ENCODE data around the gene NAP1L4.

Gene NAP1L4

DNA sequence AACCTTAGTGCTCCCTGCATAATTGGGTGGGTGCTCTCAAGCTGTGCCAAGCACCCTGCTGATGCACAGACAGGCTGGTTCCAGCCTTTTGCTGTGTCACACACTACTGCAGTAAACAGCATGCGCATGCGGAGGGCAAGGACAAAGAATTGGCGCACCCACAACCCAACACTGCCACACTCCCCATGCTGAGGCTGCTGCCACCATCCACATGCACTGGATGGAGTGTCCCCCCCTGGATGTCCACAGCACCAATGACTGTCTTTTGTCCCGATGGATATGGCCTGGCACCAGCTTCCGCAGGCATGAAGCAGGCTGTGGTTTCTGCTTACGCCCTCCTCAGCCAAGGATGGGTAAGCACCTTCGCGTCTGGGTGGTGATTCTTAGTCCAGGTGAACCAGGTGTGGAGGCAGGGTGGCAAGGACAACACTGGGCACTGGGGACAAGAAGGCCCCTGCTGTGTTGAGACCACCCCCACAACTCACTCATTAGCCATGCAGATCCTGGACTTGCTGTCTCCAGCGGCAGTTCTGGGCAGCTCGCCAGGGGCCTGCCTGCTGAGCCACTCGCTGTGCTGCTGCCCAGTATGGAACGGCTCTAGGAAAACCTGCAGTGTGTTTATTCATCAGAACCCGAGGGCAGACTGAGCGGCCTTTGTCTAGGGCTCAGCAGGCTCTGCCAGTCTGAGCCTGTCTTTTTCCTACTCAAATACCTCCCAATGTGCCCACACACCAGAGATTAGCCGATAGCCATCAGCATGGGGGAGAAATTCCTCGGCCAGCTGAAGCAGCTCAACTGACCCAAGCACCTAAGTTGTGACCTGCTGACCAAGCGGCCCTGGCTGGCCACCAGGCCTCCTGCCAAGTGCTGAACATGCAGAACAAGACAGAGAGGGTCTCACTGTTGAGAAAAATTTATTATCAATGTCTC is 8.2 kb upstream of the NAP1L4 start:
- H3K9me3 ChIP-seq (ENCODE audit: low read length), result no peaks in the 10 kb centered on the region
- no peaks in the 10 kb centered on the region for H3K79me2 ChIP-seq (ENCODE audit: insufficient read depth, low read length)
- no peak overlapping the region for H3K27ac ChIP-seq (ENCODE audit: low read depth, low read length, poor library complexity, severe bottlenecking)
- H3K36me3 ChIP-seq (ENCODE audit: insufficient read depth, low read length), result peaks cover 19% of the 10 kb centered on the region; the same call in 1 of the 2 replicates
- H3F3A ChIP-seq (ENCODE audit: insufficient read depth, low read length), result no peaks in the 10 kb centered on the region
- H3K9ac ChIP-seq (ENCODE audit: low read length), result no peak overlapping the region
- no peak overlapping the region for H2AFZ ChIP-seq (ENCODE audit: low read length)
- no peaks in the 10 kb centered on the region for H3K9me2 ChIP-seq (ENCODE audit: low read depth, low read length)
- H3K4me1 ChIP-seq (ENCODE audit: insufficient read depth, low read length, severe bottlenecking), result no peaks in the 10 kb centered on the region
- H3K4me2 ChIP-seq (ENCODE audit: low read length), result no peak overlapping the region
- H3K4me3 ChIP-seq (ENCODE audit: low read depth, low read length, poor library complexity, severe bottlenecking), result no peak overlapping the region
- no peaks in the 10 kb centered on the region for H3K27me3 ChIP-seq (ENCODE audit: insufficient read depth, low read length)
- TF ChIP-seq, protein P1, sequence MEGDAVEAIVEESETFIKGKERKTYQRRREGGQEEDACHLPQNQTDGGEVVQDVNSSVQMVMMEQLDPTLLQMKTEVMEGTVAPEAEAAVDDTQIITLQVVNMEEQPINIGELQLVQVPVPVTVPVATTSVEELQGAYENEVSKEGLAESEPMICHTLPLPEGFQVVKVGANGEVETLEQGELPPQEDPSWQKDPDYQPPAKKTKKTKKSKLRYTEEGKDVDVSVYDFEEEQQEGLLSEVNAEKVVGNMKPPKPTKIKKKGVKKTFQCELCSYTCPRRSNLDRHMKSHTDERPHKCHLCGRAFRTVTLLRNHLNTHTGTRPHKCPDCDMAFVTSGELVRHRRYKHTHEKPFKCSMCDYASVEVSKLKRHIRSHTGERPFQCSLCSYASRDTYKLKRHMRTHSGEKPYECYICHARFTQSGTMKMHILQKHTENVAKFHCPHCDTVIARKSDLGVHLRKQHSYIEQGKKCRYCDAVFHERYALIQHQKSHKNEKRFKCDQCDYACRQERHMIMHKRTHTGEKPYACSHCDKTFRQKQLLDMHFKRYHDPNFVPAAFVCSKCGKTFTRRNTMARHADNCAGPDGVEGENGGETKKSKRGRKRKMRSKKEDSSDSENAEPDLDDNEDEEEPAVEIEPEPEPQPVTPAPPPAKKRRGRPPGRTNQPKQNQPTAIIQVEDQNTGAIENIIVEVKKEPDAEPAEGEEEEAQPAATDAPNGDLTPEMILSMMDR (IDR thresholded peaks at IDR 0.05; ENCODE audit: low read length), result no peak
- TF ChIP-seq EZH2 (IDR thresholded peaks at IDR 0.05; ENCODE audit: borderline replicate concordance, low read length), result no peak
- no peaks in the 10 kb centered on the region for H4K20me1 ChIP-seq (ENCODE audit: insufficient read depth, low read length)

DNA sequence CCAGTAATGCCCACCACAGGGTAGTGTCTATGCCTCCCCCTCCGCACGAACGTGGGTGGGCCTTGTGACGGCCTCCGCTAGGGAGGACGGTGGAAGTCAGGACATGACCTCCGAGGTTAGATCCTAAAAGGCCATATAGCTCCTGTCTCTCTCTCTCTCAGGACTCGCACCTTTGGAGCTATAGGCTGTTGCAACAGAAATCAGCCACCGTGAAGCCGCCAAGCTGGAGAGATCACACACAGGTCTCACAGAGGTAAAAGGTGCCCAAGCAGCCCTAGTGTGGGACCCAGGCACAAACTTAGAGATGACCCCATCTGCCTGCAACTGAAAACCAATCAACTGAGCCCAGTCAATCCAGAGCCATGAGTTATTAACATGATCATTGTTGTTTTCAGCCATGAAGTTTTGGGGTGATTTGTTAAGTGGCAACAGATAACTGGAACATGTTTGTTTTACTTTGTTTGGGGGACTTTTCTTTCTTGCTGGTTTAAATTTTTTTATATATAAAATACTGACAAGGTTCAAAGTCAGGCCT is 7.4 kb upstream of the NAP1L4 start:
- Histone ChIP-seq H3K9ac (ENCODE audit: low read length) (no peak overlapping the region), H3K9me3 (ENCODE audit: low read length) (no peaks in the 10 kb centered on the region), H3K4me1 (ENCODE audit: insufficient read depth, low read length, severe bottlenecking) (no peaks in the 10 kb centered on the region), H3K27ac (ENCODE audit: low read depth, low read length, poor library complexity, severe bottlenecking) (no peak overlapping the region), H4K20me1 (ENCODE audit: insufficient read depth, low read length) (no peaks in the 10 kb centered on the region), H2AFZ (ENCODE audit: low read length) (no peak overlapping the region), H3K9me2 (ENCODE audit: low read depth, low read length) (no peaks in the 10 kb centered on the region), H3K36me3 (ENCODE audit: insufficient read depth, low read length) (peaks cover 19% of the 10 kb centered on the region; the same call in 1 of the 2 replicates), H3K79me2 (ENCODE audit: insufficient read depth, low read length) (no peaks in the 10 kb centered on the region), H3K4me3 (ENCODE audit: low read depth, low read length, poor library complexity, severe bottlenecking) (no peak overlapping the region), H3K27me3 (ENCODE audit: insufficient read depth, low read length) (no peaks in the 10 kb centered on the region), H3F3A (ENCODE audit: insufficient read depth, low read length) (no peaks in the 10 kb centered on the region), H3K4me2 (ENCODE audit: low read length) (no peak overlapping the region)
- TF ChIP-seq EZH2 (IDR thresholded peaks at IDR 0.05; ENCODE audit: borderline replicate concordance, low read length), result no peak
- TF ChIP-seq, protein P1 (IDR thresholded peaks at IDR 0.05; ENCODE audit: low read length), result no peak

DNA sequence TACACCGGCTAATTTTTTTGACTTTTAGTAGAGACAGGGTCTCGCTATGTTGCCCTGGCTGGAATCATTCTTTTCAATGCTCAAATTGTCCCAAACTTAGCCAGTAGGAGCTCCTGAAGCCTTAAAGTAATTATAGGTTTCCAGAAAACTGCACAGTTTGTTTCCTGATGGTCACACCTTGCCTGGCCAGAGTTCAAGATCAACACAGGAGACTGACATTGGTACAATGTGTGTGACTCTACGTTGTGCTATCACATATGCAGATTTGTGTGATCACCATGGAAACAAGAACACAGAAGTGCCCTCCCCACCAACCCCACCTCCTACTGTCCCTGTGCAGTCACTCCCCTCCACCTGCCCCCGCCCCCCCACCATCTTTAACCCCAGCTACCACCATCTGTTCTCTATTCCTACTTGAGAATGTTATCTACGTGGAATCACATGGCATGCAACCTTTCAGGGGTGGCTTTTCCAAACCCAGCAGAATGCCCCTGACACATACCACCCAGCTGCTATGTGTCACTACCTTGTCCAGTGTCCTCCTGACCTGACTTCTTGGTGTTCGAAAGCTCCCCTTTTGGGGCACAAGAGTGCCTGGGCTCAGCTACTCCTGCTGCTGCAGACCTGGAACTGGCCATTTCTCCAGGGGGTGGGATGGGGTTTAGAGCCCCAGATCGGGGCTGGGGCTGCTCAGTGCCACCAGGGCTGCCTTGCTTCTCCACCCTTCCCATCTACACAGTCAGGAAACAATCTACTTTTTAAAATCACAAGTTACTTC is 6.1 kb upstream of the NAP1L4 start:
- H3K36me3 ChIP-seq (ENCODE audit: insufficient read depth, low read length), result peaks cover 19% of the 10 kb centered on the region; the same call in 1 of the 2 replicates
- no peaks in the 10 kb centered on the region for H3K9me2 ChIP-seq (ENCODE audit: low read depth, low read length)
- TF ChIP-seq, protein P1 (IDR thresholded peaks at IDR 0.05; ENCODE audit: low read length), result no peak
- TF ChIP-seq EZH2 (IDR thresholded peaks at IDR 0.05; ENCODE audit: borderline replicate concordance, low read length), result no peak

More for the DNA sequence above, 6.1 kb upstream of the NAP1L4 start:
- Histone ChIP-seq H3K79me2 (ENCODE audit: insufficient read depth, low read length) (no peaks in the 10 kb centered on the region), H4K20me1 (ENCODE audit: insufficient read depth, low read length) (no peaks in the 10 kb centered on the region), H3K4me3 (ENCODE audit: low read depth, low read length, poor library complexity, severe bottlenecking) (no peak overlapping the region), H3K4me1 (ENCODE audit: insufficient read depth, low read length, severe bottlenecking) (peaks cover 12% of the 10 kb centered on the region), H3K9ac (ENCODE audit: low read length) (no peak overlapping the region), H3K27me3 (ENCODE audit: insufficient read depth, low read length) (no peaks in the 10 kb centered on the region), H3K4me2 (ENCODE audit: low read length) (no peak overlapping the region), H3K9me3 (ENCODE audit: low read length) (no peaks in the 10 kb centered on the region), H3K27ac (ENCODE audit: low read depth, low read length, poor library complexity, severe bottlenecking) (no peak overlapping the region), H2AFZ (ENCODE audit: low read length) (no peak overlapping the region), H3F3A (ENCODE audit: insufficient read depth, low read length) (no peaks in the 10 kb centered on the region)

Data from OCI-LY1 (cell line).